HG03460 (cell line): ENCODE measurements around the gene CYB561D1.
A peak's percentile ranks its signal among the peaks of the same experiment; 100 is the strongest.
"Not testable (repeated sequence)": the region's sequence is repeated elsewhere in the genome, so short reads cannot be mapped to it uniquely, and the experiment has no call there.

Experiments used
- ATAC-seq: cut with Tn5 transposase; IDR thresholded peaks from one replicate; pipeline ENCODE4 v1.9.1; 2021; ENCODE audit not compliant: unreplicated experiment

CYB561D1 gene

GRCh38 chr1:109493805-109494539, at the start of gene CYB561D1:
Gene CYB561D1 (plus strand): TSS chr1:109494094. CDS start chr1:109494140, 46 bp downstream.
- ATAC-seq, result peak; percentile 88

- no peak for ATAC-seq
Observed at GRCh38 chr1:109444346-109444745, 49.5 kb upstream of the CYB561D1 start.

- not testable (repeated sequence) for ATAC-seq
Observed at GRCh38 chr1:109445949-109446695, 47.8 kb upstream of the CYB561D1 start.

GRCh38 chr1:109447524-109447923, 46.4 kb upstream of the CYB561D1 start:
- ATAC-seq, result no peak

GRCh38 chr1:109454497-109455133, 39.3 kb upstream of the CYB561D1 start:
- no peak for ATAC-seq

- no peak for ATAC-seq
Observed at GRCh38 chr1:109457819-109458218, 36.1 kb upstream of the CYB561D1 start.

GRCh38 chr1:109466125-109466451, 27.8 kb upstream of the CYB561D1 start:
- no peak for ATAC-seq

GRCh38 chr1:109466452-109467300, 27.2 kb upstream of the CYB561D1 start, which contains the start of gene SYPL2:
Gene SYPL2 (plus strand): TSS chr1:109466546. CDS start chr1:109466844, 298 bp downstream.
- no peak for ATAC-seq

GRCh38 chr1:109467301-109467777, 26.6 kb upstream of the CYB561D1 start:
- no peak for ATAC-seq

- no peak for ATAC-seq
Observed at GRCh38 chr1:109468061-109468460, 25.8 kb upstream of the CYB561D1 start.

- ATAC-seq, result no peak
Observed at GRCh38 chr1:109468903-109469302, 25.0 kb upstream of the CYB561D1 start.

- ATAC-seq, result no peak
Observed at GRCh38 chr1:109470245-109470644, 23.6 kb upstream of the CYB561D1 start.

GRCh38 chr1:109472779-109473178, 21.1 kb upstream of the CYB561D1 start:
- no peak for ATAC-seq

- ATAC-seq, result not testable (repeated sequence)
Observed at GRCh38 chr1:109473284-109474057, 20.4 kb upstream of the CYB561D1 start.

- ATAC-seq, result no peak
Observed at GRCh38 chr1:109474697-109475096, 19.2 kb upstream of the CYB561D1 start.

GRCh38 chr1:109475261-109475660, 18.6 kb upstream of the CYB561D1 start:
- no peak for ATAC-seq

- no peak for ATAC-seq
Observed at GRCh38 chr1:109476825-109477224, 17.1 kb upstream of the CYB561D1 start.

GRCh38 chr1:109477821-109478220, 16.1 kb upstream of the CYB561D1 start:
- ATAC-seq, result no peak

GRCh38 chr1:109478806-109479205, 15.1 kb upstream of the CYB561D1 start:
- no peak for ATAC-seq

GRCh38 chr1:109479311-109479710, 14.6 kb upstream of the CYB561D1 start:
- ATAC-seq, result no peak
